GM10847 (cell line): ENCODE results near the gene GNS.

Source experiments
- POLR2A ChIP-seq: IDR thresholded peaks from 2 replicates; pipeline ENCODE4 v1.6.1; 2011; ENCODE audit not compliant: insufficient read length; ENCODE audit errors: extremely low read depth

The GNS gene

GRCh38 chr12:64723630-64724029 lies 35.6 kb downstream of the GNS start:
- TF ChIP-seq POLR2A, result no peak

DNA sequence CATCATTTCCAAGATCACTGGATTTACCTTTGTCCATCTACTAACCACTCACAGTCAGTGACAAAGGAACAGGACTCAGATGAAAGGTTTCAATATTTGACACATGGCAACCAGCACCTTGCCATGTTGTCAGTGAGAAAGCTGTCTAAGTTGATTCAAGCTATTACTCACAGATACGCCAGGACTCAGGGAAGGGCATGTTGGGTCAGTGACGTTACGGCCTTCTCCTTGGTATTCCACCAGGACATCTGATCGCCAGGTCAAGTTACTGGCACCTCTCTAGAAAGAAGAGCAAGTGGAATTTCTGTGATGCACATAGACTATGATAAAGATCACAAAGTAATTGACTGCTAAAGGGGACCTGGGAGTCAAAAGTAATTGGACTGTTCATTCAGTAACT lies 36.4 kb downstream of the GNS start:
- TF ChIP-seq POLR2A, result no peak

- TF ChIP-seq POLR2A, result no peak
These were observed 38.3 kb downstream of the GNS start for GRCh38 chr12:64720884-64721283.

DNA sequence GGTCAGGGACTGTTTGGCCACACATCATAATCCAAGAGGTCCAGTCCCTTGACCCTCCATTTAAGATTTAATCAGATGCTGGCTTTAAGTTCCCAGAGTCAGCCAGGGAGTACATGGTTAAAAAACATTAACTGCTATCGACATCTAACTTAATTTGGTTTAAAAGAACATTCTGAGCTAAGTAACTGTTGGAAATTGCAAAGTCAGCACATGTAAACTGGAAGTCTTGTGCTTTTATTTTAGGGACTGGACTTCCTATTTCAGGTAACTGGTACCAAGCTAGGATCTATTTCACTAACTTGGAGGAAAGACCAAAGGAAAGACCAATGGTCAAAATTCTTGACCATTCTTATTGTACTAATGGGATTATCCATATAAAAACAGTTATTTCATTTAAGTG lies 40.6 kb downstream of the GNS start:
- TF ChIP-seq POLR2A, result no peak

- TF ChIP-seq POLR2A, result no peak
These were observed 42.3 kb downstream of the GNS start for GRCh38 chr12:64716839-64717455.

- TF ChIP-seq POLR2A, result no peak
These were observed 42.8 kb downstream of the GNS start for GRCh38 chr12:64716371-64716770.

DNA sequence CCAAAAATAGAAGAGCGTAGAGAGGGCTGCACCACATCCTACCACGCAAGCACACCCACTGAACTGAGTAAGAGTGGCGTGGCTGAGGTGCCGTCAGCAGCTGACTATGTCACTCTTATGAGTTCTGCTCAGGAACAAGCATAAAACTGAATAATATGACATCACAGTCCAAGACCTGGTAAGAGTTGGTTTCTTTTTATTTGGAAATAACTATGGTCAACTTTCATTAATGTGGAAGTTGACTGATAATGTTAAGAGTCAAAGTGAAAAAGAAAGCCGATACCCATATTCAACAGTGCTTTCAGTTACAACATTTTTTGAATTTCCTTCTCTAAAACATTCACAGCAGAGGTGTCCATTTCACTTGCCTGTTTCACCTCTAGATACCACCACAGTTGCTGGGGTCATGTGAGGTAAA lies 44.6 kb downstream of the GNS start:
- TF ChIP-seq POLR2A, result no peak

DNA sequence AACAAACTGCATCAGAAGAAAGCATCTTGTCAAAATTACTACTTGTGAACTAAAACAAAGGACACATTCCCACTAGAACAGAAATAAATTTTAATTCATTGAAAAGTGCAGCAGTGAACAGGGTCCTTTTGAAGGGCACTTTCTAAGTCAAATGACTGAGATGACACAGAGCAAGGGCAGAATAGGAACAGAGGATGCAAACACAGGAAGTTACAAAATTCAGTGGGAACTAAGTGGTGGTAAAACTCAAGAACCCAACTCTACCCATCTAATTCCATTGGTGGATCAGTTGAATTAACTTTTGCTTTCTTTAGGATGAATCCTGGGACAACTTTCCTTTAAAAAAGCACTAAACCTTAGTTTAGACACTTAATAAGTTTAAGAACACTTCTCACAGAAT lies 45.8 kb downstream of the GNS start:
- no peak for TF ChIP-seq POLR2A

GRCh38 chr12:64709429-64709828 lies 49.8 kb downstream of the GNS start:
- TF ChIP-seq POLR2A, result no peak

DNA sequence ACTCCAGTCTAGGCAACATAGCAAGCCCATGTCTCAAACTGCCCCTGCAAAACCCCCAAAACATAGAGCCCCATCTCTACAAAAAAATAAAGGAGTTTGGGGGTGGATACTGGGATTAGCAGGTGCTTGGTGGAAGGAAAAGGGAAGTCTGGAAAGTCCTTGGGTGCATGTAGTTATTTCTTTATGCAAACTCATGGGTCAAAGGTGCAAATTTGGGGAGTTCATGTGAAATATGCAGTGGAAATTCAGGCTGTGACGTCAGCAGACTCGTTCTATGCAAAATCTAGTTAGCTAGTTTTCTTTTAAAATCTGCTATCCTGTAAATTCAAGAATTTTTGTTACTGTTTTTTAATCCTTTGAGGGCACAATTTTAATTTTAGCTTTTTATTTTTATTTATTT lies 51.3 kb downstream of the GNS start:
- TF ChIP-seq POLR2A, result no peak

DNA sequence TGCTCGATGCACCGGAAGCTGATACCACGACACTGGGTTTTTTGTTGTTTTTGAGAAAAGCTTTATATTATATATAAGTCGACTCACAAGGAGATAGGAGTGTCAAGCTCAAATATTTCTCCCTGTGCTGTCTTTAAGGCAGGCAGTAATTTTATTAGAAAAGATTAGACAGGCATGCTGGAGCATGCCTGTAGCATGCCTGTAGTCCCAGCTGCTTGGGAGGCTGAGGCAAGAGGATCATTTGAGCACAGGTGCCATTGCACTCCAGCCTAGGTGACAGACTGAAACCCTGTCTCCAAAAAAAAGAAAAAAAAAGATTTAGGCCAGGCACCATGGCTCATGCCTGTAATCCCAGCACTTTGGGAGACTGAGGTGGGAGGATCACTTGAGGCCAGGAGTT lies 51.8 kb downstream of the GNS start:
- no peak for TF ChIP-seq POLR2A

GRCh38 chr12:64706857-64707256 lies 52.3 kb downstream of the GNS start:
- TF ChIP-seq POLR2A, result no peak

DNA sequence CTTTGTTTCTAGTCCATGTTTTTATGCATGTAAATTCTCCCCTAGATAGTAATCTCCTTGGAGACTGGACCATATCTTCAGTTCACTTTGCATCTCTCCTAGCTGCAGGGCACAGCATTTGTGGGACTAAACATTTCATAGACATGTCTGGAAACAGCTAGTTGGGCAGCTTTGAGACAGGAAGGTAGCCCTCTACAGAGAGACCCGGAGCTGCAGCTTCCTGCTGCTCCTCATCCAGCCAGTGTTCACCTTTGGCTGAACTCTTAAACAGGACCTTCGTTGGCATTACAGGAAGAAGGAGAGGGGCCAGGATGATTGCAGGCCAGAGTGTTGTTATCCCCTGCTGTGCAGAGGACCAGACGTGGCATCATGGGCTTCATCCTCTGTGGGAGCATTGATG lies 52.9 kb downstream of the GNS start:
- no peak for TF ChIP-seq POLR2A

- no peak for TF ChIP-seq POLR2A
These were observed 57.9 kb downstream of the GNS start for GRCh38 chr12:64701283-64701682.

DNA sequence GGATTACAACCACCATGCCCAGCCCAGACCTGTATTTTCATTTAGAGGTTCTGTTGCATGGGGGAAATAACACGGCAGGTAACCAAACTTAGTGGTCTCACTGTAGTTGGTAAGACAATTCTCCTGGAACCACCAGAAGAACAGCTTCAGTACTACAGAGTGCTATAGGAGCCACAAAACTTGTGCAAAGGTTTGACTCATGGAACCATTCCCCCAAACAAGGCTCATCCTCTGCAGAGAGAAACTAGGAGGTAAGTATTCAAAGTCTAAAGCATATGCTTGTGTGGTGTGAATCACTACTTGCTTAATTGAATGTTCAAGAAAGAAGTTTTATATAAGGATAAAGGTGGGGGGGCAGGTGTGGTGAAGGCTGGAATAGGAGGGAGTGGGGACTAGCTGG lies 58.7 kb downstream of the GNS start:
- no peak for TF ChIP-seq POLR2A

DNA sequence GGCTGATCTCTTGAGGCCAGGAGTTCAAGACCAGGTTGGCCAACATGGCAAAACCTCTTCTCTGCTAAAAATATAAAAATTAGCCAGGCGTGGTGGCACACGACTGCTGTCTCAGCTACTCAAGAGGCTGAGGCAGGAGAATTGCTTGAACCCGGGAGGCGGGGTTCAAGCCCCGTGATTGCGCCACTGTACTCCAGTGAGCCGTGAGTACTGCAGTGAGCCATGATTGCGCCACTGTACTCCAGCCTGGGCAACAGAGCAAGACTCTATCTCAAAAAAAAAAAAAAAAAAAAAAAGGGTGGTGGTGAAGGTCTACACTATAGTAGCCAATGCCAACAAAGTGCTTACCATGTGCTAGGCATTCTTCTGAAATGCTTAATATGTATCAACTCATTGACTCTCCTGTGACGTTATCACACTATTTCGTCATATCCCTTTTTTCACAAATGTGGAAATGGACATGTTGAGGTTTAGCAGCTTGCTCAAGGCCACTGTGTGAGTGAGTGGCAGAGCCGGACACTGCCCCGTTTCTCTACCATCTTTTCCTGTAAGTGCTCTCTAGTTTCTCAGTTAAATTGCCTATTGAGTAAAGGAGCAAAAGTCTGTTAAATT lies 59.6 kb downstream of the GNS start:
- no peak for TF ChIP-seq POLR2A

GRCh38 chr12:64696080-64696741 lies 63.0 kb downstream of the GNS start:
- TF ChIP-seq POLR2A, result no peak
